C4-2B (cell line): ENCODE data around the gene PIK3R5.

Source experiments
- CTCF ChIP-seq: fragments of 450-650 bp; conservative IDR thresholded peaks from 2 replicates; pipeline ENCODE4 v1.5.1; 2017; ENCODE audit warnings: mild to moderate bottlenecking
- ZFX ChIP-seq: fragments of 450-650 bp; IDR thresholded peaks from 2 replicates; pipeline ENCODE4 v1.6.1; 2017

GRCh38 chr17:8862213-8863056, 103.1 kb downstream of the PIK3R5 start:
- TF ChIP-seq CTCF: no peak
- TF ChIP-seq ZFX: no peak
